ENCODE data around the gene GNA14. TPM values are rescaled to one million over a fixed set of nuclear protein-coding genes. Genes with fewer than 3 reads are reported as not detected.
"Not testable (repeated sequence)": the region's sequence is repeated elsewhere in the genome, so short reads cannot be mapped to it uniquely, and the experiment has no call there.

The GNA14 gene
- total and polyA plus RNA-seq, 2 of the 8 experiments (the other 6 are each of a cell fraction or from before 2014, with no cell fraction given): 3.4 to 6.3 TPM

DNA sequence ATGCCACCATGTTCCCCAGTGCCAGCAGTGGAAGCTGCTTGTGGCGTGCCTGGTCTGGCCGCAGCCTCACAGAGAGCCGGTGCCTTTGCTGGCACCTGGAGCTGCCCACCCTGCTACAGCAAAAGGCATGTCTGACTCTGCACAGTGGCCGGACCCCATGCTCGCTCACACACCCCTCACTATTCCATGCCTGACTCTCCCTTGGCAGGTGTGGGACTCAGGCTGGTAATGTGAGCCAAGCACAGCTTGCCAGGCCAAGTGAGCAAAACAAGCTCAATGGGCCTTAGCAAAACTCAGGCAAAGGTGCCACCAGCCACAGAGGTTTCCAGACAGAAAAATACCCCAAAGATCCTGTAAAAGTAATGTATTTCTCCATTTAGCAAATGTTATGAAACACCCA is 15.5 kb downstream of the GNA14 start (continued):
- TF ChIP-seq RNF2 (IDR thresholded peaks at IDR 0.05; ENCODE audit: borderline replicate concordance, low read depth, low read length, missing control alignments, poor library complexity, severe bottlenecking) (no peak), CBX8 (IDR thresholded peaks at IDR 0.05; ENCODE audit: borderline replicate concordance, low read depth, low read length) (no peak)

DNA sequence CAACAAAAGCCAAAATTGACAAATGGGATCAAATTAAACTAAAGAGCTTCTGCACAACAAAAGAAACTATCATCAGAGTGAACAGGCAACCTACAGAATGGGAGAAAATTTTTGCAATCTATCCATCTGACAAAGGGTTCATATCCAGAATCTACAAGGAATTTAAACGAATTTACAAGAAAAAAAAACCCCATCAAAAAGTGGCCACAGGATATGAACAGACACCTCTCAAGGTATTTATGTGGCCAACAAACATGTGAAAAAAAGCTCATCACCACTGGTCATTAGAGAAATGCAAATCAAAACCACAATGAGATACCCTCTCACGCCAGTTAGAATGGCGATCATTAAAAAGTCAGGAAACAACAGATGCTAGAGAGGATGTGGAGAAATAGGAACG is 19.3 kb downstream of the GNA14 start:
- H2BK20ac ChIP-seq (ENCODE audit: low read length); H3K4ac ChIP-seq (replicated peaks; ENCODE audit: insufficient read length, low read depth, low read length); FAIRE-seq; H3K14ac ChIP-seq (ENCODE audit: insufficient read length); H2BK5ac ChIP-seq (ENCODE audit: low read depth, low read length); H3K36me3 ChIP-seq (ENCODE audit: control insufficient read depth in 2 of 4, insufficient read depth in 4 of 4, low read length in 3 of 4); H3K56ac ChIP-seq (replicated peaks; ENCODE audit: insufficient read length, low read depth, low read length); H4K8ac ChIP-seq (ENCODE audit: extremely low read depth, insufficient read depth, low read length); H3K79me1 ChIP-seq (ENCODE audit: low read depth, low read length); H3K4me1 ChIP-seq (replicated peaks in 1 of 4; ENCODE audit: control insufficient read depth in 3 of 4, insufficient read depth in 4 of 4, low read length in 3 of 4); H3K27me3 ChIP-seq (replicated peaks in 1 of 4; ENCODE audit: control insufficient read depth in 3 of 4, extremely low read depth in 1 of 4, insufficient read depth in 3 of 4, low read length in 3 of 4); H4K91ac ChIP-seq (replicated peaks; ENCODE audit: insufficient read length, low read length); H4K5ac ChIP-seq (ENCODE audit: insufficient read length, low read depth, low read length); DNase-seq (ENCODE audit: low read depth in 1 of 2, low spot score in 2 of 2); H2BK15ac ChIP-seq (ENCODE audit: low read length); H3K4me2 ChIP-seq (ENCODE audit: insufficient read depth in 1 of 2, low read depth in 2 of 2, low read length in 2 of 2); H2BK120ac ChIP-seq (replicated peaks; ENCODE audit: low read depth, low read length); H3K4me3 ChIP-seq (ENCODE audit: extremely low read depth in 1 of 4, insufficient read depth in 2 of 4, low read depth in 3 of 4, low read length in 4 of 4); H2AFZ ChIP-seq (ENCODE audit: low read length); POLR2A ChIA-PET (ENCODE audit: partially characterized antibody); H3K9ac ChIP-seq (replicated peaks in 1 of 4; ENCODE audit: extremely low read depth in 1 of 4, low read depth in 3 of 4, low read length in 3 of 4); H2AK5ac ChIP-seq (ENCODE audit: low read depth, low read length); H3K9me3 ChIP-seq (ENCODE audit: insufficient read depth in 2 of 2, low read depth in 1 of 2, low read length in 1 of 2); H3K27ac ChIP-seq (ENCODE audit: low read depth, low read length); H3K23me2 ChIP-seq (ENCODE audit: low read depth, low read length); H4K20me1 ChIP-seq (replicated peaks in 1 of 2; ENCODE audit: control insufficient read depth in 1 of 2, insufficient read depth in 2 of 2, low read length in 2 of 2); H3K23ac ChIP-seq (ENCODE audit: insufficient read length); H2BK12ac ChIP-seq (ENCODE audit: low read depth, low read length); H3K79me2 ChIP-seq (ENCODE audit: control insufficient read depth in 1 of 2, insufficient read depth in 2 of 2, low read length in 2 of 2); H3K18ac ChIP-seq (ENCODE audit: extremely low read depth, low read length): not testable (repeated sequence)
- 81% methylated on average over 4 of the region's 4 CpGs; no CpG with 5 or more reads in 1 of the 2 experiments for WGBS, 2 experiments (ENCODE audit: extremely low coverage in 1 of 2, insufficient coverage in 1 of 2, insufficient read length in 1 of 2, insufficient replicate concordance in 2 of 2, low coverage in 1 of 2, low lambda C conversion rate in 2 of 2, missing lambda C conversion rate in 1 of 2)
- CTCF ChIA-PET (ENCODE audit: partially characterized antibody): interaction anchor here (0.7 kb wide), 1 partner anchor 20 kb away, joined by 3 read pairs; no protein-coding TSS in a partner anchor

All from H1 (cell line).